ENCODE results near the gene SARDH.

SARDH gene

DNA sequence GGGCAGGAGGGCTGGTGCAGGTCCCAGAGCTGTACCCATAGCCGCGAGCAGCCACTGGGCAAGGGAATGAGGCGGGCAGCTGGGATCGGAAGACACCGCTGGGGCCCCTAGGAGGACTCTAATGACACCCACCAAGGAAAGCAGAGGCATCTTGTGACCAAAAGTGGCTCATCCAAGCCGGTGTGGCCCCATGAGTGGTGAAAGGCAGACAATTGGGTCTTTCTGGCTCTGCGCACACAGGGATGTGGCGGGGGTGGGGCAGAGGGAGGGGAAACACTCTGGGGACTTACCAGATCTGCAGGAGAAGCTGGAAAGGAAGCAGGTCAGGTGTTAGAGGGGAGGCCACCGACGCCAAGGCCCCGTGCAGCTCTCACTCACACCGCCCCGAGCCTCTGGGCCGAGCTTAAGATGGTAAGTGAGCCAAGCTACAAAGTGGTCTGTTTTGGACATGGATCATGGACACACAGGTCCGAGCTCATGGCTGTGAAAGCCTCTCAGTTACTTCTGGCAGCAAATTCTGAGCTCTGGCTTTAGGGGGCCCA lies 42.3 kb upstream of the SARDH start:
- TF ChIP-seq, protein P1, sequence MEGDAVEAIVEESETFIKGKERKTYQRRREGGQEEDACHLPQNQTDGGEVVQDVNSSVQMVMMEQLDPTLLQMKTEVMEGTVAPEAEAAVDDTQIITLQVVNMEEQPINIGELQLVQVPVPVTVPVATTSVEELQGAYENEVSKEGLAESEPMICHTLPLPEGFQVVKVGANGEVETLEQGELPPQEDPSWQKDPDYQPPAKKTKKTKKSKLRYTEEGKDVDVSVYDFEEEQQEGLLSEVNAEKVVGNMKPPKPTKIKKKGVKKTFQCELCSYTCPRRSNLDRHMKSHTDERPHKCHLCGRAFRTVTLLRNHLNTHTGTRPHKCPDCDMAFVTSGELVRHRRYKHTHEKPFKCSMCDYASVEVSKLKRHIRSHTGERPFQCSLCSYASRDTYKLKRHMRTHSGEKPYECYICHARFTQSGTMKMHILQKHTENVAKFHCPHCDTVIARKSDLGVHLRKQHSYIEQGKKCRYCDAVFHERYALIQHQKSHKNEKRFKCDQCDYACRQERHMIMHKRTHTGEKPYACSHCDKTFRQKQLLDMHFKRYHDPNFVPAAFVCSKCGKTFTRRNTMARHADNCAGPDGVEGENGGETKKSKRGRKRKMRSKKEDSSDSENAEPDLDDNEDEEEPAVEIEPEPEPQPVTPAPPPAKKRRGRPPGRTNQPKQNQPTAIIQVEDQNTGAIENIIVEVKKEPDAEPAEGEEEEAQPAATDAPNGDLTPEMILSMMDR (IDR thresholded peaks at IDR 0.05; ENCODE audit: unreplicated experiment in 3 of 3): no peak
- H3K27ac Mint-ChIP-seq: no peak overlapping the region
- H3K36me3 Mint-ChIP-seq (ENCODE audit: low read depth): peaks cover 12% of the 10 kb centered on the region
- H3K27me3 Mint-ChIP-seq (ENCODE audit: low read depth): no peaks in the 10 kb centered on the region
- H3K4me3 Mint-ChIP-seq: no peak overlapping the region
- H3K4me1 Mint-ChIP-seq: no peaks in the 10 kb centered on the region
- H3K9me3 Mint-ChIP-seq: no peaks in the 10 kb centered on the region

DNA sequence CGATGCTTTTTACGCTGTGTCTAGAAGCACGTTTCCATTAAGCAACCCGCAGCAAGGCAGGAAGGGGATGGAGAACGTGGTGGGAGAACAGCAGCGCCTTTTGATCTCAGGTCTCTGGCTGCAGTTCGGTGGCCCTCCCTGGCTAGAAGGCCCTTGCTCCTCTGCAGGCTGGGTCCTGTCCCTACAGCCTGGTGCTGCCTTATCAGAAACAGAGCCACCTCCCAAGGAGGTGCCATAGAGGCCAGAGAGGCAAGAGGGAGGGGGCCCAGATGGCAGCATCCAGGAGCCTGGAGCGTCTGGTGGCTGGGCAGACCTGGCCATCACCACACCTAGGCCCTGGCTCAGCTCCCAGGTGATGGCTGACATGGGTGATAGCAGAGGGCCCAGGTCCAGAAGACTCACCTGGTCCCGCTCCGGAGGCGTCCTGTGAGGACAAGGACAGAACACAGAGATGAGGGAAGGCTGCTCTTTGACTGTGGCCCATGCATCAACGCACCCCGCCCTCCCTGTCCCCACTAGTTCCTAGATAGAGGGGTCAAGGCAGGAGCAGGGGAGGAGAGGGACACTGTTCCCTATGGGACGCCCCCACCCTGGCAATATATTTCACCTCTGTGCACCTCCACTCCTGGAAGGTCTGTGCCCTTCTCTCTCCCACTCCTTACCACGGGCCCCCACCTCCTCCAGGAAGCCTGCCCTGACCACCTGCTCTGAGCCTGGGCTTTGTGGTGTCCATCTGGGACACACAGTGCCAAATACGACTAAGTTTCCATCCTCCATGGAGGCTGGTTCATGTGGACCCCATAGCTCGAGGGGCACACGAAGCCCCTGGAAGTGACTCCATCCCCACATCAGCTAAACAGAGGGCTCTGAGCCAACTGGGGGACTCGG lies 41.6 kb upstream of the SARDH start:
- Mint-ChIP-seq H3K4me3 (no peak overlapping the region), H3K27me3 (ENCODE audit: low read depth) (no peaks in the 10 kb centered on the region), H3K9me3 (no peaks in the 10 kb centered on the region), H3K36me3 (ENCODE audit: low read depth) (peaks cover 19% of the 10 kb centered on the region), H3K4me1 (no peaks in the 10 kb centered on the region), H3K27ac (no peak overlapping the region)
- TF ChIP-seq, protein P1 (IDR thresholded peaks at IDR 0.05; ENCODE audit: unreplicated experiment in 3 of 3): no peak

DNA sequence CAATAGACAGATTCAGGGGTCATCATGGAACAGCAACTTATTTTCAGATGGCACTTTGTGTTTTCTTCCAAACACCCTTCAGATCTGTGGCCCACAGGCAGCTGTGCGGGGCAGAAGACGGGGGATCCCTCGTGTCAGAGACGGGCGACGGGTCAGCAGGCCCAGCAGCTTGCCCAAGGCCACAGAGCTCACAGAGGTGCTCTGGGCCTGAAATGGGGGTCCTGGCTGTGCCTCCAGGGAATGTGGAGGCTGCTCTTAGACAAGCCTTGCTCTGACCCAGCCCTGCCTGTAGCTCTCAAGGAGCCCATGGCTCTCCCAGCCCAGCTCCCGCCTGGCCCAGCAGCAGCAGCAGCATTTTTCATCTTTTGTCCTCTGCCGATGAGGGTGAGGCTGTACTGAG lies 40.9 kb upstream of the SARDH start:
- TF ChIP-seq, protein P1 (IDR thresholded peaks at IDR 0.05; ENCODE audit: unreplicated experiment in 3 of 3): no peak
- H3K27me3 Mint-ChIP-seq (ENCODE audit: low read depth): no peaks in the 10 kb centered on the region
- no peak overlapping the region for H3K4me3 Mint-ChIP-seq
- H3K4me1 Mint-ChIP-seq: no peaks in the 10 kb centered on the region
- H3K27ac Mint-ChIP-seq: no peak overlapping the region
- no peaks in the 10 kb centered on the region for H3K9me3 Mint-ChIP-seq
- peaks cover 21% of the 10 kb centered on the region for H3K36me3 Mint-ChIP-seq (ENCODE audit: low read depth)

DNA sequence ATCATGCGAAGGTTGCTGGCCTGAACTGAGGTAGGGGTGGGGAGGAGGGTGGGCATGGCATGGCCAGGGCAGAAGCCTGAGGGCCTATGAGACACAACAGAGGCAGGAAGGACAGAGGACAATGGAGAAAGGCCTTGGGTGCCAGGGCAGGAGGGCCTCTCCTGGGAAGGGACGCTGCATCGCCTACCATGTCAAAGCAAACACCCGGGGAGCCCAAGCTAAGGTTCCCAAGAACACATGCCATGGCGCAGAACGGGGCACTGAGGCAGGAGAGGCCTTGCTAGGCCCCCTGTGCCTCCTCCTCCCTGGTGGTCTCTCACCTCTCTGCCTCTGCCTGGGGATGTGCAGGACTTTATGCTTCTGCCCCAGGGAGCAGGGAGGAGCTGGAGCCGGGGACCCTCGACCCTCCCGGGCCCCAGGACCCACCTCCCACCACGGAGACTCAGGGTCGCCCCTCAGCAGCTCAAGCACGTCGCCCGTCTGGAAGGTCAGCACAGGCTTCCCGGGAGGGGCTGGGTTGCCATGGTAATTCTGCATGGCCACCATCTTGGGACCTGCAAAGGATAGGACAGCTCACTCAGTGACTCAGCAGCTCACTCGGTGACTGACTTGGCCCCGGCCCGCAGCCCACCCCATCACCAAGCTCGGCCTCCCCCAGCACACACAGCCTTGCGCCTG lies 40.3 kb upstream of the SARDH start:
- Mint-ChIP-seq H3K4me1 (no peaks in the 10 kb centered on the region), H3K4me3 (no peak overlapping the region), H3K9me3 (no peaks in the 10 kb centered on the region), H3K36me3 (ENCODE audit: low read depth) (peaks cover 21% of the 10 kb centered on the region), H3K27me3 (ENCODE audit: low read depth) (no peaks in the 10 kb centered on the region), H3K27ac (no peak overlapping the region)
- TF ChIP-seq, protein P1 (IDR thresholded peaks at IDR 0.05; ENCODE audit: unreplicated experiment in 3 of 3): no peak

DNA sequence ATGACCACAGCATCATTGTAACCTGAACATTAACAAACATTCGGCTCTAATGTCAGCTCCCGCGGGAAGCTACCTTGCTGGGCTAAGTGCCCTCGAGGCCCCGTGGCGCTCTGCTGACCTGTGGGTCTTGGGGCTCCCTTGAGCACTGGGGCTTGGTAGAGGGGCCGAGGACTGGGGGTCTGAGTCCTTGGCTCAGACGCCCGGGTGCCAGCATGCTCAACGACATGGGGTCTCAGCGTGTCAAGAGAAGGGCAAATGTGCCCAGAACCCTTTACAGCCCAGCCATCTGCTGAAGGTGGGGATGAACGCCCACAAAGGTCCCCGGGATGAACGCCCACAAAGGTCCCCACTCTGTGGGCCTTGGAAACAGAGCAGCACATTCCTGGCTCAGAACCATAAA lies 39.7 kb upstream of the SARDH start:
- no peaks in the 10 kb centered on the region for H3K27me3 Mint-ChIP-seq (ENCODE audit: low read depth)
- TF ChIP-seq, protein P1 (IDR thresholded peaks at IDR 0.05; ENCODE audit: unreplicated experiment in 3 of 3): no peak
- peaks cover 21% of the 10 kb centered on the region for H3K36me3 Mint-ChIP-seq (ENCODE audit: low read depth)
- no peaks in the 10 kb centered on the region for H3K4me1 Mint-ChIP-seq
- H3K9me3 Mint-ChIP-seq: no peaks in the 10 kb centered on the region
- H3K4me3 Mint-ChIP-seq: no peak overlapping the region
- no peak overlapping the region for H3K27ac Mint-ChIP-seq
